Upper lobe of right lung (tissue), 1 donor: ENCODE results near the gene MANBA. TPM values are rescaled to one million over a fixed set of nuclear protein-coding genes. Genes with fewer than 3 reads are reported as not detected.

ENCODE experiments used
- ATAC-seq: fragments of 200-7000 bp; cut with Tn5 transposase; one replicate; pipeline ENCODE4 v1.9.1; 2020; ENCODE audit warnings: mild to moderate bottlenecking, moderate library complexity
- DNase-seq: peaks from one replicate; pipeline ENCODE4 v3.0.0-alpha.2; 2020
- H3K27ac ChIP-seq: fragments of 200-600 bp; one replicate; pipeline ENCODE4 v1.8.0; 2022
- H3K27me3 ChIP-seq: fragments of 200-600 bp; one replicate; pipeline ENCODE4 v1.8.0; 2022; ENCODE audit warnings: mild to moderate bottlenecking
- H3K36me3 ChIP-seq: fragments of 200-600 bp; one replicate; pipeline ENCODE4 v1.8.0; 2022
- H3K4me1 ChIP-seq: fragments of 200-600 bp; one replicate; pipeline ENCODE4 v1.8.0; 2022
- H3K4me3 ChIP-seq: fragments of 200-600 bp; one replicate; pipeline ENCODE4 v1.8.0; 2022; ENCODE audit warnings: mild to moderate bottlenecking
- H3K9me3 ChIP-seq: fragments of 200-600 bp; one replicate; pipeline ENCODE4 v1.8.0; 2022
- intact Hi-C: fragments of 100-400 bp; cut with DNase I; formaldehyde crosslinking; loops from one replicate; pipeline ENCODE4 v1.11.0; 2022
- total RNA-seq: library from RNA; stranded (reverse); fragmentation: NEBNext Ultra II Directional; extraction: Animal tissue kit (Norgen Biotek cat#: 25700); gene quantifications from one replicate; pipeline ENCODE4 v1.2.1, GENCODE V29; 2021
- TF ChIP-seq, protein P1 (sequence below): fragments of 200-600 bp; IDR thresholded peaks from one replicate; pipeline ENCODE4 v1.8.0; 2022; ENCODE audit warnings: antibody characterized with exemption
- donor health status: DM: no; HTN: yes; CAD: no; lungs with severe emphysema.

Gene MANBA
- total RNA-seq, 1 donor from 2014 or later, result 56.0 TPM

DNA sequence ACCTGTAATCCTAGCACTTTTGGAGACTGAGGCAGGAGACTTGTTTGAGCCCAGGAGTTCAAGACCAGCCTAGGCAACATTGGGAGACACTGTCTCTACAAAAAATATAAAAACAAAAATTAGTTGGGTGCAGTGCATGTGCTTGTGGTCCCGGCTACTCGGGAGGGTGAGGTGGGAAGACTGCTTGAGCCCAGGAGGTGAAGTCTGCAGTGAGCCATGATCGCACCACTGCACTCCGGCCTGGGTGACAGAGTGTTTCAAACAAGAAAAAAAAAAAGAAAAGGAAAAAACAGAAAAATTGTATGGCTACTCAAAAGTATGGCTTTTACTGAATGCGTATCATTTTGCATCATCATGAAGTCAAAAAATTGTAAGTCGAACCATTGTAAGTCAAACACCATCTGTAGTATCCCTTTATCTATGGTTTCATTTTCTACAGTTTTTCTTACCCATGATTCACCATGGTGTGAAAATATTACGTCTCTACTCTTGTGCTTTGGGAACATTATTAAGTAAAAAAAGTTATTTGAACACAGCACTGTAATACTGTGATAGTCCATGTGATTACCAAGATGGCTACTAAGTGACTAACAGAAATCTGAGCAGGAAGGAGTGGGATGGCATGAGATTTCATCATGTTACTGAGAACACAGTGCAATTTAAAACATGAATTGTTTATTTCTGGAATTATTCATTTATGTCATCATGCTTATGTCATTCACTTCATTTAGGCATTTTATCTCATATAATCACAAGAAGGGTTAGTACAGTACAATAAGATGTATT lies 26.5 kb upstream of the MANBA start:
- H3K4me1 ChIP-seq, result no peaks in the 10 kb centered on the region
- no peak overlapping the region for H3K4me3 ChIP-seq
- H3K27ac ChIP-seq, result no peak overlapping the region
- no peaks in the 10 kb centered on the region for H3K36me3 ChIP-seq
- ATAC-seq, result peak; percentile 75
- TF ChIP-seq, protein P1, sequence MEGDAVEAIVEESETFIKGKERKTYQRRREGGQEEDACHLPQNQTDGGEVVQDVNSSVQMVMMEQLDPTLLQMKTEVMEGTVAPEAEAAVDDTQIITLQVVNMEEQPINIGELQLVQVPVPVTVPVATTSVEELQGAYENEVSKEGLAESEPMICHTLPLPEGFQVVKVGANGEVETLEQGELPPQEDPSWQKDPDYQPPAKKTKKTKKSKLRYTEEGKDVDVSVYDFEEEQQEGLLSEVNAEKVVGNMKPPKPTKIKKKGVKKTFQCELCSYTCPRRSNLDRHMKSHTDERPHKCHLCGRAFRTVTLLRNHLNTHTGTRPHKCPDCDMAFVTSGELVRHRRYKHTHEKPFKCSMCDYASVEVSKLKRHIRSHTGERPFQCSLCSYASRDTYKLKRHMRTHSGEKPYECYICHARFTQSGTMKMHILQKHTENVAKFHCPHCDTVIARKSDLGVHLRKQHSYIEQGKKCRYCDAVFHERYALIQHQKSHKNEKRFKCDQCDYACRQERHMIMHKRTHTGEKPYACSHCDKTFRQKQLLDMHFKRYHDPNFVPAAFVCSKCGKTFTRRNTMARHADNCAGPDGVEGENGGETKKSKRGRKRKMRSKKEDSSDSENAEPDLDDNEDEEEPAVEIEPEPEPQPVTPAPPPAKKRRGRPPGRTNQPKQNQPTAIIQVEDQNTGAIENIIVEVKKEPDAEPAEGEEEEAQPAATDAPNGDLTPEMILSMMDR, result no peak
- intact Hi-C loops, result no loop called here
- no peaks in the 10 kb centered on the region for H3K9me3 ChIP-seq
- H3K27me3 ChIP-seq, result no peaks in the 10 kb centered on the region
- no peak for DNase-seq

GRCh38 chr4:102786279-102786678 lies 25.5 kb upstream of the MANBA start:
- Histone ChIP-seq H3K27ac (no peak overlapping the region), H3K27me3 (no peaks in the 10 kb centered on the region), H3K36me3 (no peaks in the 10 kb centered on the region), H3K4me3 (no peak overlapping the region), H3K9me3 (no peaks in the 10 kb centered on the region), H3K4me1 (no peaks in the 10 kb centered on the region)
- intact Hi-C loops, result no loop called here
- ATAC-seq (no peak), DNase-seq (no peak)
- TF ChIP-seq, protein P1, result no peak

DNA sequence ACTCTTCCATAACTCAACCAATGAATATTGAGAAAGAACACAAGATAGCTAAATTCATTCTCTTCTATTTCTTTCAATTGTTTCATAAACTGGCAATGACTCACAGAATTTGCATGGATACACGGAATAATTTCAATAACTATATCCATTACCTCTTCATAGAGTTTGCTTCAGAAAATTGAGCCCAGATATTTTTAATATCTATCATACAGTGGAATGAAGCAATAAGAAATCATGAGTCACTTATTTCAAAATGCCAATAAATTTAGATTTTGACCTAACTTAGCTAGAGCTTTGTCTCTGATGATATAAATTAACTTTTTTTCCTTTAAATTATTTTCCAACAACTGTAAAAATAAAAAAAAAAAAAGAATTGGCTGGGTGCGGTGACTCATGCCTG lies 22.2 kb upstream of the MANBA start:
- H3K27me3 ChIP-seq, result no peaks in the 10 kb centered on the region
- no peak for DNase-seq
- ATAC-seq, result no peak
- no peak overlapping the region for H3K27ac ChIP-seq
- TF ChIP-seq, protein P1, result no peak
- no peaks in the 10 kb centered on the region for H3K4me1 ChIP-seq
- no peaks in the 10 kb centered on the region for H3K9me3 ChIP-seq
- no peaks in the 10 kb centered on the region for H3K36me3 ChIP-seq
- intact Hi-C loops, result no loop called here
- H3K4me3 ChIP-seq, result no peak overlapping the region

DNA sequence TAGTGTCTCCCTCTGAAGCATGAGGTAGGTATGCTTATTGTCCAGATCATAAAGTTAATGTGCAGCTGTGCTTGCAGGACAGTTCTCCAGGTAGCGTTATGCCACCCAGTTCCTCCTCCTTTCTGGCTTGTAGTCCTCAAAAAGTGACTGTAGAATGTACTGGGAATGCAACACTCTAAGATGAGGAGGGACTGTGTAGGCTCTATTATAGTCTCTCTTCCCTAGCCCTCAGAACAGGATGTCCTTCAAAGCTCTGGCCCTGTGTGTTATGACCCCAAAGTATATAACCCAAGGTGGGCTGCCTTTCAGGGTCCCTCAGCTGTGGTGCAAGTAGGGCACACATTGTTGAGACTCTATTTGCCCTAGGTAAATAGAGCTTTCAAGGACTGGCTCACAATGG lies 20.8 kb upstream of the MANBA start:
- Histone ChIP-seq H3K36me3 (no peaks in the 10 kb centered on the region), H3K27me3 (no peaks in the 10 kb centered on the region), H3K9me3 (no peaks in the 10 kb centered on the region), H3K4me1 (no peaks in the 10 kb centered on the region), H3K27ac (no peak overlapping the region), H3K4me3 (no peak overlapping the region)
- ATAC-seq, result no peak
- intact Hi-C loops, result no loop called here
- TF ChIP-seq, protein P1, result no peak
- no peak for DNase-seq

- ATAC-seq (peak; percentile 63), DNase-seq (no peak)
- Histone ChIP-seq H3K4me1 (no peaks in the 10 kb centered on the region), H3K4me3 (no peak overlapping the region), H3K36me3 (no peaks in the 10 kb centered on the region), H3K27me3 (no peaks in the 10 kb centered on the region), H3K27ac (no peak overlapping the region), H3K9me3 (no peaks in the 10 kb centered on the region)
- intact Hi-C loops, result no loop called here
- TF ChIP-seq, protein P1, result no peak
These were observed 19.8 kb upstream of the MANBA start for GRCh38 chr4:102780476-102781144.
